Measurements from ENCODE around the gene NCAM2. TPM values are rescaled to one million over a fixed set of nuclear protein-coding genes. Genes with fewer than 3 reads are reported as not detected.

The NCAM2 gene
- total RNA-seq, 2 experiments from 2014 or later: not detected

GRCh38 chr21:21003701-21004100, 5.5 kb downstream of the NCAM2 start:
- Mint-ChIP-seq H3K36me3 (no peaks in the 10 kb centered on the region), H3K4me3 (no peak overlapping the region), H3K27me3 (peaks cover 22% of the 10 kb centered on the region), H3K4me1 (peaks cover 4% of the 10 kb centered on the region), H3K27ac (no peak overlapping the region), H3K9me3 (no peaks in the 10 kb centered on the region)
- no peak for DNase-seq

GRCh38 chr21:21007606-21008005, 9.4 kb downstream of the NCAM2 start:
- H3K27me3 Mint-ChIP-seq: no peaks in the 10 kb centered on the region
- no peak for DNase-seq
- no peaks in the 10 kb centered on the region for H3K4me1 Mint-ChIP-seq
- H3K9me3 Mint-ChIP-seq: no peaks in the 10 kb centered on the region
- no peak overlapping the region for H3K27ac Mint-ChIP-seq
- H3K4me3 Mint-ChIP-seq: no peak overlapping the region
- H3K36me3 Mint-ChIP-seq: no peaks in the 10 kb centered on the region

GRCh38 chr21:21010228-21010627, 12.0 kb downstream of the NCAM2 start:
- Mint-ChIP-seq H3K4me3 (no peak overlapping the region), H3K9me3 (no peaks in the 10 kb centered on the region), H3K36me3 (no peaks in the 10 kb centered on the region), H3K27ac (no peak overlapping the region), H3K27me3 (no peaks in the 10 kb centered on the region), H3K4me1 (no peaks in the 10 kb centered on the region)
- no peak for DNase-seq

DNA sequence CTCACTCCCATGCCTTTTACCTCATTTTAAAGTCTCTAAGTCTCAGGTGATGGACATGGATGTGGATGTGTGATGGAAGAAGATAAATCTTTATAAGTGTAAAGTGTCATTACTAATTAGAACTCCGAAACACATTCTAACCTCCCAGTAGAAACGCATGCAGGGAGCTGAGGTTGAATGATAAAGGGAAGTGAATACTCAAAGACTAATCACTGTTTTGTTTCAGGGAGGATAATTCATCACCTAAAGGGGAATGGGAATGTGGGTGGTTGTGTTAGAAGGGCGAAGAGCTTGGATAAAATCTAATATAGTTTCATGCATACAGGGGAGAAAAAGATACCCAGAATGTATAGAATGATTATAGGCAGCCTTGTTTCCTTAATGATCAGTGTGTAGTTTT, 12.5 kb downstream of the NCAM2 start:
- DNase-seq: no peak
- no peaks in the 10 kb centered on the region for H3K27me3 Mint-ChIP-seq

DNA sequence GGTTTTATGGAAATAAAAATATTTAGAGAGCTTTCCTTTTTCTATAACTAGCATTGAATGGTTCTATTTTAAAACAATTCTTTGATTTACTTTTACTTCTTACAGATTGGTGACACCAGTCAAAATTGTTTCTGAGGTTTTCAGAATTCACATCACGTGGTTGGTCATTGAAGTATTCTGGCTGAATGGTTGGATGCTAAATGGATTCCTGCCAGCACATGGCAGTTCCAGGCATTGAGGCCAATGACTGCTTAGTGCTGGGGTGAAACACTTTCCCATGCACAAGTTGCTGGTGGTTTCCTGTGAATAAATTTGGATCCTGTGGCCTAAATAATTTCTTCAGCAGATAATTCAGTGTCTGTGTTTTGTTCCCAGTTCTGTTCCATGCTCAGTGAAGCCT, 20.6 kb downstream of the NCAM2 start:
- H3K4me1 Mint-ChIP-seq: no peaks in the 10 kb centered on the region
- H3K9me3 Mint-ChIP-seq: no peaks in the 10 kb centered on the region
- no peaks in the 10 kb centered on the region for H3K36me3 Mint-ChIP-seq
- no peak overlapping the region for H3K27ac Mint-ChIP-seq
- DNase-seq: no peak
- H3K27me3 Mint-ChIP-seq: no peaks in the 10 kb centered on the region
- H3K4me3 Mint-ChIP-seq: no peak overlapping the region

More for the DNA sequence above, 12.5 kb downstream of the NCAM2 start:
- no peaks in the 10 kb centered on the region for H3K36me3 Mint-ChIP-seq
- no peak overlapping the region for H3K4me3 Mint-ChIP-seq
- H3K4me1 Mint-ChIP-seq: no peaks in the 10 kb centered on the region
- no peak overlapping the region for H3K27ac Mint-ChIP-seq
- H3K9me3 Mint-ChIP-seq: no peaks in the 10 kb centered on the region

- Mint-ChIP-seq H3K36me3 (no peaks in the 10 kb centered on the region), H3K9me3 (no peaks in the 10 kb centered on the region), H3K4me3 (no peak overlapping the region), H3K27me3 (no peaks in the 10 kb centered on the region), H3K4me1 (no peaks in the 10 kb centered on the region), H3K27ac (no peak overlapping the region)
- DNase-seq: no peak
These were observed 21.5 kb downstream of the NCAM2 start for GRCh38 chr21:21019681-21020080.

DNA sequence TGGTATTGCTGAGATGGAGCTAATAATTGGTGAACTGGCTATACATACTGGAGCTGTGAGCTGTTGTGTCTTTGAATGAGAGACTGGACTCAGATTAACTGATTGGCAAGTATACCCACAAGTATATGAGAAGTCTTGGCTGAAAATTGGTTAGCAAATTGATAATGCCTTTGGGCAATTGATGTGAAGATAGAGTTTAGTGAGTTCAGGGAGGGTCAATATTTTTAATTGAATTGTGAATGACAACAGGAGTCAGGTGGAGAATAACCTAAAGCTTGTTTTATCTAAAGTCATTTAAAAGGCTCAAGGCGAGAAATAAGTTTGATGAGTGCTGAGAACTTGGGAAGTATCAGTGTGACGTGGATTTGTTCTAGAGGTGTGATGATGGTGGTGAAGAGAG, 27.5 kb downstream of the NCAM2 start:
- no peak for DNase-seq
- no peaks in the 10 kb centered on the region for H3K27me3 Mint-ChIP-seq
- H3K9me3 Mint-ChIP-seq: no peaks in the 10 kb centered on the region
- no peak overlapping the region for H3K4me3 Mint-ChIP-seq
- no peaks in the 10 kb centered on the region for H3K36me3 Mint-ChIP-seq
- no peak overlapping the region for H3K27ac Mint-ChIP-seq
- H3K4me1 Mint-ChIP-seq: no peaks in the 10 kb centered on the region

- Mint-ChIP-seq H3K27me3 (no peaks in the 10 kb centered on the region), H3K4me1 (no peaks in the 10 kb centered on the region), H3K9me3 (no peaks in the 10 kb centered on the region), H3K27ac (no peak overlapping the region), H3K36me3 (no peaks in the 10 kb centered on the region), H3K4me3 (no peak overlapping the region)
- no peak for DNase-seq
These were observed 30.1 kb downstream of the NCAM2 start for GRCh38 chr21:21028275-21028820.

- Mint-ChIP-seq H3K4me1 (no peaks in the 10 kb centered on the region), H3K27me3 (no peaks in the 10 kb centered on the region), H3K27ac (no peak overlapping the region), H3K9me3 (no peaks in the 10 kb centered on the region), H3K4me3 (no peak overlapping the region), H3K36me3 (no peaks in the 10 kb centered on the region)
- no peak for DNase-seq
These were observed 31.0 kb downstream of the NCAM2 start for GRCh38 chr21:21029164-21029563.

DNA sequence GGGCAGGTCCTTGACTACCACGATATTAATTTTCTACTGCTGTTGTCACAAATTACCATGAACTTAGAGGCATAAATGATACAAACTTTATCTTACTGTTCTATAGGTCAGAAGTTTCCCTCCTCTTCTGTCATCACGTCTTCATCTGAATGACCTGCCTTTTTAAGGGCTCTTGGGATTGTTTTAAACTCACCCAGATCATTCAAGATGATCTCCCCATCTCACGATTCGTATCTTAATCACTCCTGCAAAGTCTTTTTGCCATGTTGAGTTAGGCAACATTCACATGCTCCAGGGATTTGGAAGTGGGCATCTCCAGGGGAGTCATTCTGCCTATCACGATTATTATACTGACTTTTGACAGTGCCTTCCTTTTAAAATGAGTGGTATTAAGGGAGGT, 32.1 kb downstream of the NCAM2 start:
- no peaks in the 10 kb centered on the region for H3K36me3 Mint-ChIP-seq
- no peak overlapping the region for H3K27ac Mint-ChIP-seq
- no peak overlapping the region for H3K4me3 Mint-ChIP-seq
- H3K27me3 Mint-ChIP-seq: no peaks in the 10 kb centered on the region
- no peaks in the 10 kb centered on the region for H3K9me3 Mint-ChIP-seq
- no peak for DNase-seq
- no peaks in the 10 kb centered on the region for H3K4me1 Mint-ChIP-seq

GRCh38 chr21:21034036-21034435, 35.8 kb downstream of the NCAM2 start:
- no peaks in the 10 kb centered on the region for H3K4me1 Mint-ChIP-seq
- H3K4me3 Mint-ChIP-seq: no peak overlapping the region
- no peak overlapping the region for H3K27ac Mint-ChIP-seq
- H3K9me3 Mint-ChIP-seq: no peaks in the 10 kb centered on the region
- no peaks in the 10 kb centered on the region for H3K27me3 Mint-ChIP-seq
- no peaks in the 10 kb centered on the region for H3K36me3 Mint-ChIP-seq
- no peak for DNase-seq

GRCh38 chr21:21039624-21040170, 41.5 kb downstream of the NCAM2 start:
- Mint-ChIP-seq H3K27ac (no peak overlapping the region), H3K4me3 (no peak overlapping the region), H3K27me3 (no peaks in the 10 kb centered on the region), H3K4me1 (no peaks in the 10 kb centered on the region), H3K9me3 (no peaks in the 10 kb centered on the region), H3K36me3 (no peaks in the 10 kb centered on the region)
- DNase-seq: no peak

DNA sequence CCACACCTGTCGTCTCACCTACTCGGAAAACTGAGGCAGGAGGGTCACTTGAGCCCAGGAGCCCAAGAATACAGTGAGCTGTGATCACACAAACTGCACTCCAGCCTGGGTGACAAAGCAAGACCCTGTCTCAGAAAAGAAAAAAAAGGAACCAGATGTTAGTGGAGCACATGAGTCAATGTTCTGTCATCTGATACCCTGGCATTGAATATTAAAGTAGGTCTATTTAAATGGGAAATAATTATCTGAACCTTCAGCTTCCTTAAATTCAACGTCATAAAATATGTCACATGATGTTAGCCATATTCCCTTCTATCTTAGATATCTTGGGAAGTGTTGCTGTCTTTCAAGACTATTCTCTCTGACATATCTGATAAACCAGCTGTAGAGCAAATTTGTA, 47.3 kb downstream of the NCAM2 start:
- no peaks in the 10 kb centered on the region for H3K9me3 Mint-ChIP-seq
- no peaks in the 10 kb centered on the region for H3K4me1 Mint-ChIP-seq

DNA sequence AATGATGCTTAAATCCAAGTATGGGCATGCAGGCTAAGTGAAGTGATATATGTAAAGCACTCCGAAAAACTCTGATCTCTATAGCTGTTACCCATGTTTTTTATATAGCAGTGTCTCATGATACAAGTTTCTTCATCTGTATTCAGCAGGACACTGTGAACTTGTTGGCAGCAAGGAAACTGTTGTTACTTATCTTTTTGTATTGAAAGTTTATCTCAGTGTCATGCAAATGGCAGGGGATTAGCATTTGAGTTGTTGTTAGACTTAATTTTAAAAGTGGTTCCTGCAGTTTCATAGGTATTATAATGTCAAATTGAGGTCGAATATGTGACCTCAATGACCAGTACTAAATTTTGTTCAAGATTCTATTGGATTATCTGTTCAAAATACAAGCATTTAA, 47.9 kb downstream of the NCAM2 start:
- Mint-ChIP-seq H3K27me3 (no peaks in the 10 kb centered on the region), H3K4me1 (no peaks in the 10 kb centered on the region), H3K9me3 (no peaks in the 10 kb centered on the region), H3K36me3 (no peaks in the 10 kb centered on the region), H3K27ac (no peak overlapping the region), H3K4me3 (no peak overlapping the region)
- no peak for DNase-seq

More for the DNA sequence above, 47.3 kb downstream of the NCAM2 start:
- no peaks in the 10 kb centered on the region for H3K36me3 Mint-ChIP-seq
- no peak for DNase-seq
- H3K27me3 Mint-ChIP-seq: no peaks in the 10 kb centered on the region
- no peak overlapping the region for H3K4me3 Mint-ChIP-seq
- H3K27ac Mint-ChIP-seq: no peak overlapping the region

GRCh38 chr21:21051109-21052055, 53.2 kb downstream of the NCAM2 start:
- Mint-ChIP-seq H3K9me3 (no peaks in the 10 kb centered on the region), H3K27ac (no peak overlapping the region), H3K4me1 (no peaks in the 10 kb centered on the region), H3K36me3 (no peaks in the 10 kb centered on the region), H3K4me3 (no peak overlapping the region), H3K27me3 (no peaks in the 10 kb centered on the region)
- DNase-seq: no peak

- Mint-ChIP-seq H3K27me3 (no peaks in the 10 kb centered on the region), H3K36me3 (no peaks in the 10 kb centered on the region), H3K4me3 (no peak overlapping the region), H3K27ac (no peak overlapping the region), H3K4me1 (no peaks in the 10 kb centered on the region), H3K9me3 (no peaks in the 10 kb centered on the region)
- no peak for DNase-seq
These were observed 54.5 kb downstream of the NCAM2 start for GRCh38 chr21:21052672-21053071.

Data from activated naive CD8-positive, alpha-beta T cell treated with anti-CD3 and anti-CD28 coated beads for 36 hours (primary cell).